Measurements from ENCODE around the gene KCNC2.

The KCNC2 gene

DNA sequence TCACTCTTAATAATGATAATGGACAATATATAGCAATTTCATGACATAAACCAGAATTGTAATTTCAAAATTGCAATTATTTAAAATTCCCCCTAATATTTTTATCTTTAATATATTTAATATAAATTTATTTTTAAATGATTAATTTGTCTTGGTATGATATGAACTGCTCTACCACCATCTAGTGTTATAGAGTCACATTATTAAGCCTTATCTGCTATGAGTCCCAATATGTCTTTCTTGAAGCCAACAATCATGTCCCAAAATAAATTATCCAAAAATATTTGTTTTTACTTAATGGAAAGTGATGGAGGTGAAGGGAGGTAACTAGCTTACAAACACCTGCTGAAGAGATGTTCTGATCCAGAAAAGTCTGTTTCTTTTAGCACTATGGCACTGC lies 151.4 kb downstream of the KCNC2 start:
- DNase-seq (ENCODE audit: low spot score): no peak

DNA sequence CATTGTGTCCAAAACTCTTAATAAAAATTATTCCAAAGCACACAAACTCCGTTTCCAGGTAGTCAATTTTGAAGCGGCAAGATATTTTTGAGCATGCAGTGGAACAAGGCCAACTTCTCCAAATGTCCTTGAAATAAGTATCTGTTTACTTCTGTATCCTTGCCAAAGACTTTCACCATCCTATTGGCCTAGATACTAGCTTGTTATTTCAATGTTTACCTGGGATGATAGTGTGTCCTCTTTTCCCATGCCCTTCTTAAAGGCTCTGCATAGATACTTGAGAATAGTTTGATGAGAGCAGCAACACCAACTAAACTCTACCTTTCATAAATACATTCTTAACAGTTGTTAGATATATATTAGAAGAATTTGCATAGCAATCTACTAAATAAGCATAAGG lies 160.9 kb downstream of the KCNC2 start:
- no peak for DNase-seq (ENCODE audit: low spot score)

DNA sequence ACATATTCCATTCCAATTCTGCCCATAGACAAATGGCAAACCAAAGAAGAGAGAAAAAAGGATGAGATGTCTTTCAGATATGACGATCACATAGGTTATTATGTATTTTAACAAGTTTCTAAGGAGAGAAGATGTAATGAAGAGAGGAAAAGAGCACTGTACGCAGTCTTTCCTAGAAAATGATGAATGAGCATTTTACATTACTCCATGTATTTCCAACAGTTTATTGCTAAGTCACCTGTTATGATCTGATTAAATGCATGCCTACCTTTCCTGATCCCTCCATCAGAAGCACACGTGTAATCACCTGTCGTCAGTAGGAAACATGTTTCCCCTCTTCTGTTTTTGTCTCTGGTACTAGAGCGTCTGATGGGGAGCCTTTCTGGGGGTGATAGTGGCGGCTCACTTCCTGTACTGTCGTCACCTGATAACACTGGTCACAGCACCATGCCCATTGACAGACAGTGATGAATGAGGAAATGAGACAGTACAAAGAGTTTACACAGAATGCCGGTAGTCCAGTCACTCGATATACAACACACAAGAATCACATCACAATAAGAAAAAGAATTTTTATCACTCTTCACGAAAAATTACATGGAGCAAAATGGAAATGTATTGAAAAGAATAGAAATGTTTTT lies 161.6 kb downstream of the KCNC2 start:
- no peak for DNase-seq (ENCODE audit: low spot score)

GRCh38 chr12:75042125-75042524 lies 167.5 kb downstream of the KCNC2 start:
- DNase-seq (ENCODE audit: low spot score): no peak

GRCh38 chr12:75041472-75041871 lies 168.2 kb downstream of the KCNC2 start:
- DNase-seq (ENCODE audit: low spot score): no peak

GRCh38 chr12:75020068-75020557 lies 189.5 kb downstream of the KCNC2 start:
- DNase-seq (ENCODE audit: low spot score): no peak

GRCh38 chr12:75011120-75011519 lies 198.5 kb downstream of the KCNC2 start:
- DNase-seq (ENCODE audit: low spot score): peak; percentile 36

DNA sequence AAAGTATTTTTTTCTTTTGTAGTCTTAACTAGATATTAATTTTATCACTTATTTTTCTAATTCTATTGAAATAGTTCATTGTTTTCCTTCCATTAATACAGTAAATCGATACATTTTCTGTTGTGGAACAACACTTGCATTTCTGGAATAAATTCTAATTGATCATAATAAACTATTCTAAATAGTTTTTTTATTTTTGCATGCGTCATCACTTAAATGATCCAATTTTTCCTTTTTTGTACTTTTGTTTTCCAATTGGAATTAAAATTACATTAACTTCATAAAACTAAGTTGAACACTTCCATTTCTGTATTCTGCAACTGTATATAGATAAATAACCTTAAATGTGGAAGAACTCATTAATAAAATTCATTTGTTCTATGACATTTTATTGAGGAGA lies 202.5 kb downstream of the KCNC2 start:
- no peak for DNase-seq (ENCODE audit: low spot score)

DNA sequence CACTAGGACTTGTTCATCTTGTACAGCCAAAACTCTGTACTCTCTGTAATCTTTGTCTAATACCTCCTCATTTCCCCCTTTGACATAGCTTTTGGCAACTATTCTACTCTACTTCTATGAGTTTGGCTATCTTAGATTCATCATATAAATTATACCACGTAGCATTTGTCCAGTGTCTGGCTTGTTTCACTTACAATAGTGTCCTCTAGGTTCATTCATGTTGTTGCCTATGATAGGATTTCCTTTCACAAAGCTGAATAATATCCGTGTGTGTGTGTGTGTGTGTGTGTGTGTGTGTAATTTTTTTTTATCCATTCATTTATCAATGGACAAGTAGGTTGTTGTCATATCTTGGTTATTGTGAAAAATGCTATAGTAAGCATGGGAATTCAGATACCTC lies 209.5 kb downstream of the KCNC2 start:
- no peak for DNase-seq (ENCODE audit: low spot score)

DNA sequence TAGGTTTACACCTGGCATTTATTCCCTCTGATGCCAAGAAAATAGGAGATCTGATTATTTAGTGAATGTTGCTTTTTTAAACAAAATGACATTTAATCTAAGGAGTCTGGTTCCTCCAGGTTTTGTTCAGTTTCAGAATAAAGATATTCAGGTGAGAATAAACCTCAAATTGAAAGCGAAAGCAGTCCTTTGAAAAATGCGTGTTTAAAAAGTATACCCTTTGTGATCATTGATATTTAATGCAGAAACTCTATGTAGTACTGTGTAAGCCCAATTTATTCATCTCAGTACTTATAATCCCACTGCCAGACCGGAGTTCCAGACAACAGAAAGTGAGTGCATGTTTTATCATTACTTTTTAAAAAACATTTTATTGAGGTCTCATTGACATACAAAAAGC lies 210.2 kb downstream of the KCNC2 start:
- DNase-seq (ENCODE audit: low spot score): no peak

Data from kidney tubule cell (primary cell).